Measurements from ENCODE around the gene HOXA10.

HOXA10 gene

DNA sequence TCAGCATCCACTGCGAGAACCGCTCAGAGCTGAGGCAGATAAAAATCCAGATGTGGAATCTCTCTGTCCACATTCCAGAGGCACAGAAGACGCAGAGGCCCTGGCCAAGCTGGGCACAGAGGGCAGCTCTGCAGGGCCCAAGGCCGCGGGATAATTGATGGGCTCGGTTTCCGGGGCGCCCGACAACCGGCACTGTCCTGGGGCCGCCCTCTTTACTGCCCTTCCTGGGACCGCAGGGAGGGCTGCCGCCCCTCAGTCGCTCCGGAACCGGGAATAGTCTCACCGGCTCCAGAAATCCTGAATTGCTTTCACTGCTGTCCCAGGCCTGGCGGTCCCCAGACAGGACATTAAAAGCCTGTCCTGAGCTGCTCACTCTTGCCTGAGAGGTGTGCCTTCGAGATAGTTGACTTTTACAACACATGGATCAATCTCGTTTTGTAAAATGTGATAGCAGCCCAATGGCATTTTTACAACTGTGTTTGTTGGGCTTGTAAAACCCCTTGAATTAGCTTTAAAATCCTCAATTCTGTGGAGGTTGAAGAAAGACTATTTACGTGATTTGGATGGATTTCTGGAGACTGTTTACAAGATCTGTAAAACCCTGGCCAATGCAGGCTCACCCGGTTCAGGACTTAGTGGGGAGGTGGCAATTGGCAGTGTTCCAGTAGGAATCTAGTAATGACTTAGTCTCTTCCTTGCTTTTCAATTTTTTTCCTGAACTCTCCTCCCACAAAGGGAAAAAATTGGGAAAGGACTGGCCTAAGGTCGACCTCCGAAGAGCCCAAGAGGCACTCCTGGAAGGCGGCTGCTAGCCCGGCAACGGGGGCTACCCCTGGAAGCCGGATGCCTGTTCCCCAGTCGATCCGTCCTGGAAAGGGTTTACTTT, 25.1 kb downstream of the HOXA10 start:
- no peaks in the 10 kb centered on the region for H3K9me3 ChIP-seq (ENCODE audit: control insufficient read depth, insufficient read depth, low read length)
- H3K4me1 ChIP-seq (ENCODE audit: control insufficient read depth, insufficient read depth, low read length), result peaks cover 8% of the 10 kb centered on the region; the same call in 1 of the 2 replicates
- H3K27ac ChIP-seq (ENCODE audit: low read depth, low read length), result no peak overlapping the region
- no peaks in the 10 kb centered on the region for H3K36me3 ChIP-seq (ENCODE audit: control insufficient read depth, insufficient read depth, low read length)
- H3K4me3 ChIP-seq (ENCODE audit: low read depth, low read length), result no peak overlapping the region
- peaks cover 100% of the 10 kb centered on the region for H3K27me3 ChIP-seq (ENCODE audit: control insufficient read depth, insufficient read depth, low read length)
- H3K9ac ChIP-seq (ENCODE audit: low read depth, low read length), result no peak overlapping the region

DNA sequence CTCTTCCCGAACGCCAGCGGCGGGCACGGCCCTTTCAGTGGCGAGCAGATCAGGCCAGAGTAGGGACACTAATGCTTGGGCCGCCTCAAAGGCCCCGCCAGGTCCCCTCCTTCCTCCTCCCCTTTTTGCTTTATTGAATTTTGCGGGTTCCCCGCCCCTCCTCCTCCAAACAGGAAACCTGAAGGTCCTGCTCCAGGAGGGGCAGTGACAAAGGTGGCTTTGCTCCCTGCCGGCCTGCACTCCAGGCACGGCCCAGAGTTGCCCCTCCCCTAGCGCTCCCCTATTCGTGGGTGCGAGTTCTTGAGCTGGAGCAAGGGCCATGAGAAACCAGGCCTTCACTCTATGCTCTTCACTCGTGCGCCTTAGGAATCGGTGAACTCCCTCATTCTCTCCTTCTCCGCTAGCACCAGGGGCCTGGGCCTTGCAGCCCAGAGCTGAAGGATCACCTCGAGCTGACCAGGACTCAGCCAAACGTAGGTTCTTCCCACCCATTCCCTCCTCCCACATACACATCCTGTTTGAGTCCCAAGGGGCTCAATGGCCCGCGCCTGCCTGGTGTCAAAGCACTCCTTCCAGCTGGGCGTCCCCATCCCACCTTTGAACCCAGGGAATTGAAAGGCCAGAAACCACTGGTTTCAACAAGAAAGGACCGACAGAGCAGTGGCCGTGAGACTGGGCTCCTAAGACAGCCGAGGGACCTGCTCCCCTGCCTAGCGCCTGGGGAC, 25.9 kb downstream of the HOXA10 start:
- Histone ChIP-seq H3K27me3 (ENCODE audit: control insufficient read depth, insufficient read depth, low read length) (peaks cover 100% of the 10 kb centered on the region), H3K36me3 (ENCODE audit: control insufficient read depth, insufficient read depth, low read length) (no peaks in the 10 kb centered on the region), H3K4me3 (ENCODE audit: low read depth, low read length) (no peak overlapping the region; the same call in 1 of the 2 replicates), H3K9me3 (ENCODE audit: control insufficient read depth, insufficient read depth, low read length) (no peaks in the 10 kb centered on the region), H3K9ac (ENCODE audit: low read depth, low read length) (no peak overlapping the region), H3K4me1 (ENCODE audit: control insufficient read depth, insufficient read depth, low read length) (peaks cover 12% of the 10 kb centered on the region; the same call in 1 of the 2 replicates), H3K27ac (ENCODE audit: low read depth, low read length) (no peak overlapping the region)

DNA sequence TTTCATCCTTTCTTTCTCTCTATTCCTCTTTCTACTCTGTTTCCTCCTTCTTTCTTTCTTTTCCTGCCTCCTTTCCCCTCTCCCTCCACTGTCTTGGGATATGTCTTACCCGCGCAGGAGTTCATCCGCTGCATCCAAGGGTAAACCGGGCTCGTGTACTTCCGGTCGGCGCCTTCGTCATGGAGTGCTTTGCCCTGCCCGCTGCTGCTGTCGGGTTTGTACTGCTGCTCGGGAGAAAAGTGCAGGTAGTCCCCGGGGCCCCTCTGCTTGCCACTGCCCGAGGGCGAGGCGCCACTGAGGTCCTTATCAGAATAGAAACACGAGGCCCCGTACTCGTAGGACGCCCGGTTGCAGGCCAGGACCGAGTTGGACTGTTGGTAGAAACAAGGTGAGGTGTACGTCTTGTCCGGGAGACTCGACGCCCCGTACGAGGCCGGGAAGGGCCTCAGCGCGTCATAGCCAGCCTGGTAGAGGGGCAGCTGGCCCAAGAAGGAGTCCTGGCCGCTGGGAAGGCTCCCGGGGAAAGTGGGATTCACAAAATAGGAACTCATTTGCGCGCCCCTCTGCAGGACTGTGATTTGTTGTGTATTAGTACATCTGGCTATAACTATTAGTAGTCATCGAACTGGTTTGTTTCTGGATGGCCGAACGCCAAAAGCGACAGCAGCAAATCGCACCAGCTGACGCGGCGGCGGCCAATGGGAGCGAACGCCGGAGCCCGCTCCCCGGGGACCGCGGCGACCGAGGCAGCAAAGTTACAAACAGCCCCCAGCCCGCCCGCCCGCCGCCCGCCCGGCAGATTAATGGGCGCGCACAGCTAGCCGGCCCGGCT, 26.7 kb downstream of the HOXA10 start, which contains the start of gene HOXA6:
Gene HOXA6 (minus strand): TSS at position 576 of the 832 bp plus-strand sequence. CDS start 25 bp downstream, at position 551.
- H3K4me3 ChIP-seq (ENCODE audit: low read depth, low read length), result no peak within 1 kb of the TSS; the same call in 1 of the 2 replicates
- no peaks in the 10 kb centered on the region for H3K9me3 ChIP-seq (ENCODE audit: control insufficient read depth, insufficient read depth, low read length)
- peaks cover 12% of the 10 kb centered on the region; the same call in 1 of the 2 replicates for H3K4me1 ChIP-seq (ENCODE audit: control insufficient read depth, insufficient read depth, low read length)
- H3K27ac ChIP-seq (ENCODE audit: low read depth, low read length), result no peak within 1 kb of the TSS
- no peaks in the 10 kb centered on the region for H3K36me3 ChIP-seq (ENCODE audit: control insufficient read depth, insufficient read depth, low read length)
- H3K9ac ChIP-seq (ENCODE audit: low read depth, low read length), result no peak within 1 kb of the TSS
- peaks cover 100% of the 10 kb centered on the region for H3K27me3 ChIP-seq (ENCODE audit: control insufficient read depth, insufficient read depth, low read length)

DNA sequence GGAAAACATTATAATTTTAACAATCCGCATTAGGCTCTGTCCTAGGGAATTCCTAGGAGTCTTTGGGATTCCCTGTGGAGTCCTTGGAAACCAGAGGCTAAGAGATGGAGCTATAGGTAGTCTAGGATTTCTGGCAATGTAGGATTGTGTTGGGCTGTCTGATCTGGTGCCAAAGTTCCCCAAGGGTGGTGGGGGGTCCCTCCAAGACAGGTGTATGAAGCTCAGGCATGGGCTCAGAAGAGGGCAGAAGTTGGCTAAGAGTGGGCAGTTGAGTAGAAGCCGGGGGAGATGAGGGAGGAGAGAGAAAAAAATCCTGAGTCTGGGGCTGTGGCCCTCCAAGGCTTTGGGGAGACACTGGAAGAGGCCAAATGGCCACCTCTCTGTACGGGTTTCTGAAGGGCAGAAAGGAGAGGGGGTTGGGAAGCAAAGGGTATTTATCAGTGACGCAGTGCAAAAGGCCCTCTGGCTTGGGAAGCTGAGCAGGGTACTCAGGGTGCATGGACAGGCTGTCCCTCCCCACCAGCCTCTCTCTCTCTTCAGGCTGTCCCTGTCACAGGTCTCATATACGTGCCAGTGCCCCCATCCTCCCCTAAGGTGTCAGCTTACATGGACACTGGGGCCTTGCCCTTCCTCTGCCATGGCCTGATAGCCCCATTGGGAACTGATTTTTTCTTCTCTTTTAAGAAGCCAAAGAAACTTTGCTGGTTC, 27.5 kb downstream of the HOXA10 start:
- Histone ChIP-seq H3K4me1 (ENCODE audit: control insufficient read depth, insufficient read depth, low read length) (peaks cover 9% of the 10 kb centered on the region; the same call in 1 of the 2 replicates), H3K9ac (ENCODE audit: low read depth, low read length) (no peak overlapping the region), H3K27me3 (ENCODE audit: control insufficient read depth, insufficient read depth, low read length) (peaks cover 100% of the 10 kb centered on the region), H3K9me3 (ENCODE audit: control insufficient read depth, insufficient read depth, low read length) (no peaks in the 10 kb centered on the region), H3K36me3 (ENCODE audit: control insufficient read depth, insufficient read depth, low read length) (no peaks in the 10 kb centered on the region), H3K27ac (ENCODE audit: low read depth, low read length) (no peak overlapping the region), H3K4me3 (ENCODE audit: low read depth, low read length) (no peak overlapping the region)

DNA sequence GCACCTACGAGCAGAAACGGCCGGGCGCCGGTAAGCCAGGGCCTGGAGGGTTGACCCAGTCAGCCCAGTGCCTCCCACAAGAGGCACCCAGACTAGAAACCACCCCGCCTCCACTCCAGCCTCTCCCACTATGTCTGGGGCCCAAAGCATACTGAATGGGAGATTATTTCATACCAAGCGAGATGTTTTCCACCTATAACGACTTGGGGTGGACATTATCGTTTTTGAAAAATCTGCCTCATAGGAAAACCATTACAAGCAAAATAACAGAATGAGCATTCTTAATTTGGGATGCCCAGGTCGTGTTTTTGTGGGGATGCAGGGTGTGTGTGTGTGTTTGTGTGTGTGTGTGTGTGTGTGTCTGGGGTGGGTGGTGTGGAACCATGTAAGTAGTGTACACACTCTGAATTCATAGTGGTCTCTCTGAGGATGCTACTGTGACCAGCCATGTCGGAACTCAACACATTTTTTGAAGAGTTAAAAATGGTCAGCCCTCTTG, 28.2 kb downstream of the HOXA10 start:
- Histone ChIP-seq H3K27me3 (ENCODE audit: control insufficient read depth, insufficient read depth, low read length) (peaks cover 100% of the 10 kb centered on the region), H3K9ac (ENCODE audit: low read depth, low read length) (no peak overlapping the region), H3K36me3 (ENCODE audit: control insufficient read depth, insufficient read depth, low read length) (no peaks in the 10 kb centered on the region), H3K9me3 (ENCODE audit: control insufficient read depth, insufficient read depth, low read length) (no peaks in the 10 kb centered on the region), H3K4me3 (ENCODE audit: low read depth, low read length) (no peak overlapping the region), H3K4me1 (ENCODE audit: control insufficient read depth, insufficient read depth, low read length) (peaks cover 9% of the 10 kb centered on the region; the same call in 1 of the 2 replicates), H3K27ac (ENCODE audit: low read depth, low read length) (no peak overlapping the region)

DNA sequence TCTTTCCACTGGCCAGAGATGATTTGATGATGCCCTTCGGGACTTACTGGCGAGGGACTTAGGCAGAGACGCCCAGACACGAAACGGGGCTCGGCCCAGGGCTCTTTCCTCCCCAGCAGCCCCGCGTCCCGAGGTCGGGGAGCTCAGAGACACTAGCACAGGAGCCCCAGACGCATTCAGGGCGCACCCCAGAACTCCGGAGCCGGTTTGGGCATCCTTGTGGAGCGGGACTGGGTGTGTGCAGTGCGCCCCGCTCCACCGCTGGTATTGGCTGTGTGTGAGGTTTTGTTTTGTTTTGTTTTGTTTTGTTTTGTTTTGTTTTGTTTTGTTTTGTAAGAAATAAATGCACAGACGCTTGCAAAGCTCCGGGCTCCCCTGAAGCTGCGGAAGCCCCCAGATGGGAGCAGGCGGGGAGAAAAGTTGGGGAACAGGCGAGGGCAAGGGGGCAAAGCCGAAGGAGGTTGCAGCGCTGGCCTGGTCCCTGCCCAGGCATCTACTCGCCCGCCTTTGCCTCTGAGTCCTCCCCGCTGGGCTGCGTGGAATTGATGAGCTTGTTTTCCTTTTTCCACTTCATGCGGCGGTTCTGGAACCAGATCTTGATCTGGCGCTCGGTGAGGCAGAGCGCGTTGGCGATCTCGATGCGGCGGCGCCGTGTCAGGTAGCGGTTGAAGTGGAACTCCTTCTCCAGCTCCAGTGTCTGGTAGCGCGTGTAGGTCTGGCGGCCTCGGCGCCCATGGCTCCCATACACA, 28.8 kb downstream of the HOXA10 start:
- H3K27me3 ChIP-seq (ENCODE audit: control insufficient read depth, insufficient read depth, low read length), result peaks cover 100% of the 10 kb centered on the region
- H3K4me3 ChIP-seq (ENCODE audit: low read depth, low read length), result no peak overlapping the region
- no peaks in the 10 kb centered on the region for H3K36me3 ChIP-seq (ENCODE audit: control insufficient read depth, insufficient read depth, low read length)
- H3K4me1 ChIP-seq (ENCODE audit: control insufficient read depth, insufficient read depth, low read length), result peaks cover 5% of the 10 kb centered on the region; the same call in 1 of the 2 replicates
- no peak overlapping the region for H3K9ac ChIP-seq (ENCODE audit: low read depth, low read length)
- H3K27ac ChIP-seq (ENCODE audit: low read depth, low read length), result no peak overlapping the region
- no peaks in the 10 kb centered on the region for H3K9me3 ChIP-seq (ENCODE audit: control insufficient read depth, insufficient read depth, low read length)

DNA sequence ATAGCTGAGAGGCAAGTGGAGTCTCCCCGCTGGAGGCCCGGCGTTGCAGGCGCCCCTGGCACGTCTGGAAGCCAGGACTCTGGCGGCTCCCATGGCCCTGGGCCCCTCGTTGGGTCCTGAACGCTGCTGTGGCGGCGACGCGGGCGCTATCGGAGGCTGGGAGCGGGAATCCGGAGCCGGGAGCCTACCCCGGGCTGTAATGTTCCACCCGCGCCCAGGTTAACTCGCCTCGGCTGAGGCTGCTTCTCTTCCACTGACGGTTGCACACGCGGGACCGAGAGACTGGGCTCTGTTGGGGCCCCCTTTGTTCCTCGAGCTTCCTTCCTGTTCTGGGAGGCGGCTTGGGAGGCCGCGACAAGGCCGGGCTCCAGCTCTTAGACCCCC, 29.3 kb downstream of the HOXA10 start:
- H3K9ac ChIP-seq (ENCODE audit: low read depth, low read length), result no peak overlapping the region
- H3K36me3 ChIP-seq (ENCODE audit: control insufficient read depth, insufficient read depth, low read length), result no peaks in the 10 kb centered on the region
- H3K27me3 ChIP-seq (ENCODE audit: control insufficient read depth, insufficient read depth, low read length), result peaks cover 100% of the 10 kb centered on the region
- H3K9me3 ChIP-seq (ENCODE audit: control insufficient read depth, insufficient read depth, low read length), result no peaks in the 10 kb centered on the region
- no peak overlapping the region for H3K4me3 ChIP-seq (ENCODE audit: low read depth, low read length)
- H3K4me1 ChIP-seq (ENCODE audit: control insufficient read depth, insufficient read depth, low read length), result peaks cover 4% of the 10 kb centered on the region; the same call in 1 of the 2 replicates
- H3K27ac ChIP-seq (ENCODE audit: low read depth, low read length), result no peak overlapping the region

DNA sequence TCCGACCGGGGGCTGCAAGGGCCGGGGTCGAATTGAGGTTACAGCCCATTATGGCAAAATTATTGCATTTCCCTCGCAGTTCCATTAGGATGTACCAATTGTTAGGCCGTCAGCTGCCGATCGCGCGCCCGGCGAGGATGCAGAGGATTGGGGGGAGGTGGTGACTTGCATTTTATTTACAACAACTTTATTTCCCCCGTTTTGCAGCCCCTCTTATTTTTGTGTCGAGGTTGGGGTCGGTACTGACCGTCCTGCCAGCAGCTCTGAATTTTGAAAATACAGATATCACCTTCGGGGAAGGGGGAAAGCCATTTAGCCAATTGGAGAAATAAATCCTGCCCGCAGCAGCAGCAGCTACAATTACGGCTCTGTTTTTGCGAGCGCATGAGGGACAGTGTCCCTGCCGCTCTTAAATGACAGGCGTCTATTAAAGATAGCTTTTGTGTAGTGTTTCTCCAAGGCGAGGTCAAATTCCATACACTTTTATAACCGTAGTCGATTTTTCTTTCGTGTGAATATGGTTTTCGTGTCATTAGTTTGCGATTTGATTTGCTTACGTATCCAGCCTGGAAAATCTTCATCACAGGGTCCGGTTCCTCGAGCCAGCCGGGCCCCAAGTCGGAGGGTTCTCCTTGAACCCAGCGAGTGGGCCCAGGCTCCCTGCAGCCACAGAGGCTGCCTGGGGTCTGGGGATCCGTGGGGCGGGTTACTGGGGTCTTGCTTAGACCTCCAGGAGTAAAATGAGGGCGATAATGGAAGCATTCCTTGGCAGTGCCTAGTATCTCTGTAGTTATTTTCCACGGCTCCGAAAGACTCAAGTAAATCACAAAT, 30.0 kb downstream of the HOXA10 start:
- no peak overlapping the region for H3K4me3 ChIP-seq (ENCODE audit: low read depth, low read length)

More for the DNA sequence above, 30.0 kb downstream of the HOXA10 start:
- Histone ChIP-seq H3K36me3 (ENCODE audit: control insufficient read depth, insufficient read depth, low read length) (no peaks in the 10 kb centered on the region), H3K4me1 (ENCODE audit: control insufficient read depth, insufficient read depth, low read length) (peaks cover 4% of the 10 kb centered on the region; the same call in 1 of the 2 replicates), H3K27ac (ENCODE audit: low read depth, low read length) (no peak overlapping the region), H3K9me3 (ENCODE audit: control insufficient read depth, insufficient read depth, low read length) (no peaks in the 10 kb centered on the region), H3K9ac (ENCODE audit: low read depth, low read length) (no peak overlapping the region), H3K27me3 (ENCODE audit: control insufficient read depth, insufficient read depth, low read length) (peaks cover 100% of the 10 kb centered on the region)

All from HUES48 (cell line).